K562 (cell line): ENCODE data around the gene DAZAP1. TPM values are rescaled to one million over a fixed set of nuclear protein-coding genes. Genes with fewer than 3 reads are reported as not detected.

Experiments used
- ATAC-seq: fragments of 200-7000 bp; cut with Tn5 transposase; 3 replicates; pipeline ENCODE4 v1.9.1; 2020; ENCODE audit warnings: moderate library complexity
- BruUV-seq: library from RNA; stranded (reverse); fragments of 400-500 nt; replicated peaks from 2 replicates; lab custom pipeline; 2021; lab: Mats Ljungman, UMichigan
- CTCF ChIA-PET: fragments of 300-600 bp; formaldehyde crosslinking; extraction: SDS; loops from one replicate; lab custom pipeline; 2021; ENCODE audit warnings: low intra/inter-chr PET ratio; lab: Yijun Ruan, JAX
- POLR2A ChIA-PET: fragments of 300-600, 350-650 bp; sonication (Branson Sonifier 250); formaldehyde crosslinking; extraction: SDS; loops from one replicate; lab custom pipeline; 2021; ENCODE audit warnings: antibody characterized with exemption, inconsistent platforms; lab: Yijun Ruan, JAX
- DNase-seq, 4 experiments: peaks; one replicate each; pipeline versions ENCODE4 v3.0.0 to v3.0.0-alpha.2; 2011 to 2018; ENCODE audit warnings: low spot score in 3 of 4, mixed read lengths in 3 of 4; ENCODE audit errors: extremely low read depth in 1 of 4
- FAIRE-seq: peaks from 2 replicates; lab custom pipeline; 2011; peaks lifted over from hg19 to GRCh38; lab: Jason Lieb, UNC
- H2AFZ ChIP-seq: 2 replicates; pipeline ENCODE4 v1.6.0; 2011; ENCODE audit warnings: low read depth, low read length, control low read depth, inconsistent platforms
- H3K27ac ChIP-seq: fragments of 200-600 bp; 3 replicates; pipeline ENCODE4 v1.8.0; 2011; ENCODE audit warnings: low read depth, mild to moderate bottlenecking, control low read depth, inconsistent platforms, low read length, moderate library complexity, mixed read lengths; ENCODE audit errors: extremely low read depth
- H3K27me3 ChIP-seq, 2 experiments: fragments of 300-600 bp in 1 of 2; 2 replicates in 1 of 2; 3 replicates in 1 of 2; pipeline versions ENCODE4 v1.6.0 to v1.8.0; 2011; ENCODE audit warnings: inconsistent platforms in 2 of 2, low read length in 2 of 2, mild to moderate bottlenecking in 1 of 2, mixed read lengths in 1 of 2, moderate library complexity in 1 of 2; ENCODE audit not compliant: control insufficient read depth in 2 of 2, insufficient read depth in 2 of 2
- H3K36me3 ChIP-seq: fragments of 300-600 bp; 3 replicates; pipeline ENCODE4 v1.8.0; 2011; ENCODE audit warnings: mild to moderate bottlenecking, low read length, inconsistent platforms; ENCODE audit not compliant: control insufficient read depth, insufficient read depth
- H3K4me1 ChIP-seq, 2 experiments: fragments of 200-600 bp in 1 of 2; replicated peaks in 1 of 2; 2 replicates in 1 of 2; 3 replicates in 1 of 2; pipeline versions ENCODE4 v1.5.1 to v1.8.0; 2011; ENCODE audit warnings: inconsistent platforms in 2 of 2, low read length in 2 of 2, mild to moderate bottlenecking in 1 of 2, mixed read lengths in 1 of 2, moderate library complexity in 1 of 2; ENCODE audit not compliant: control insufficient read depth in 2 of 2, insufficient read depth in 2 of 2
- H3K4me2 ChIP-seq: 2 replicates; pipeline ENCODE4 v1.6.1; 2011; ENCODE audit warnings: low read length, control low read depth, inconsistent platforms, mixed read lengths; ENCODE audit not compliant: insufficient read depth
- H3K4me3 ChIP-seq: fragments of 200-600 bp; sonication (generic), shearing (Covaris generic); 2 replicates; pipeline ENCODE4 v1.5.1; 2016; ENCODE audit warnings: control low read depth, inconsistent platforms
- H3K79me2 ChIP-seq: fragments of 200-600 bp; 3 replicates; pipeline ENCODE4 v1.8.0; 2011; ENCODE audit warnings: low read length, inconsistent platforms; ENCODE audit not compliant: control insufficient read depth, insufficient read depth
- H3K9ac ChIP-seq, 2 experiments: 2 replicates each; pipeline versions ENCODE4 v1.6.0 to v1.6.1; 2011; ENCODE audit warnings: low read depth in 2 of 2, low read length in 2 of 2, control low read depth in 1 of 2, inconsistent platforms in 1 of 2, mild to moderate bottlenecking in 1 of 2, mixed read lengths in 1 of 2; ENCODE audit not compliant: insufficient read depth in 1 of 2
- H3K9me1 ChIP-seq: one replicate; pipeline ENCODE4 v1.6.0; 2011; ENCODE audit warnings: inconsistent platforms, mild to moderate bottlenecking, low read length, moderate library complexity; ENCODE audit not compliant: control insufficient read depth, insufficient read depth
- H3K9me3 ChIP-seq: replicated peaks from 2 replicates; pipeline ENCODE4 v1.5.1; 2011; ENCODE audit warnings: low read depth, low read length, inconsistent platforms; ENCODE audit not compliant: control insufficient read depth, insufficient read depth
- H4K20me1 ChIP-seq: replicated peaks from 2 replicates; pipeline ENCODE4 v1.6.1; 2011; ENCODE audit warnings: low read length, inconsistent platforms, mixed read lengths; ENCODE audit not compliant: control insufficient read depth, insufficient read depth
- ESRRA ChIP-seq: fragments of 450-650 bp; IDR thresholded peaks from 2 replicates; pipeline ENCODE4 v1.6.1; 2014; ENCODE audit warnings: low read depth, mild to moderate bottlenecking, moderate library complexity, borderline replicate concordance
- ETV1 ChIP-seq: fragments of 450-650 bp; conservative IDR thresholded peaks from 2 replicates; pipeline ENCODE4 v1.6.1; 2016; ENCODE audit warnings: missing genetic modification characterization, control low read depth, low read depth, missing compliant biosample characterization
- L3MBTL2 ChIP-seq: fragments of 450-650 bp; IDR thresholded peaks from 2 replicates; pipeline ENCODE4 v1.6.1; 2016; ENCODE audit warnings: mild to moderate bottlenecking, moderate library complexity
- PRDM10 ChIP-seq: fragments of 450-650 bp; IDR thresholded peaks from 2 replicates; pipeline ENCODE4 v1.6.1; 2018; ENCODE audit not compliant: partially characterized antibody
- RB1 ChIP-seq: fragments of 450-650 bp; IDR thresholded peaks from 2 replicates; pipeline ENCODE4 v1.6.1; 2017; ENCODE audit warnings: low read depth, mild to moderate bottlenecking
- VEZF1 ChIP-seq: fragments of 200-800 bp; sonication (Bioruptor generic); IDR thresholded peaks from 2 replicates; pipeline ENCODE4 v1.6.1; 2017; ENCODE audit warnings: missing genetic modification characterization, missing compliant biosample characterization
- ZBTB33 ChIP-seq: sonication (generic); formaldehyde crosslinking; IDR thresholded peaks from 2 replicates; pipeline ENCODE4 v1.8.1; 2023; ENCODE audit warnings: mild to moderate bottlenecking, missing genetic modification reagents
- ZFX ChIP-seq: sonication (generic); formaldehyde crosslinking; IDR thresholded peaks from 2 replicates; pipeline ENCODE4 v1.8.0; 2022; ENCODE audit warnings: mild to moderate bottlenecking, missing genetic modification reagents, moderate library complexity
- ZNF347 ChIP-seq: fragments of 450-650 bp; formaldehyde crosslinking; IDR thresholded peaks from 2 replicates; pipeline ENCODE4 v1.4.0; 2020; ENCODE audit warnings: low read depth, mild to moderate bottlenecking, moderate library complexity
- WGBS: fragments of 100-300 bp; shearing (Covaris generic); methylation state at CpG from one replicate; pipeline ENCODE4 v1.1.6; 2016; ENCODE audit warnings: low coverage, mixed read lengths; ENCODE audit not compliant: insufficient coverage; ENCODE audit errors: missing lambda C conversion rate; 5-methylcytosine and 5-hydroxymethylcytosine counted together
- in situ Hi-C: fragments of 300-500 bp; cut with MboI; formaldehyde crosslinking; loops from 4 replicates; pipeline ENCODE4 v1.15.0; 2018; ENCODE audit warnings: inconsistent platforms, mixed read lengths
- intact Hi-C: fragments of 100-400 bp; cut with micrococcal nuclease; formaldehyde crosslinking; loops from 2 replicates; pipeline ENCODE4 v1.14.2; 2022
- polyA plus RNA-seq, 8 experiments: library from polyadenylated mRNA; depleted of rRNA in 4 of 8; stranded (reverse) in 5 of 8; unstranded in 3 of 8; fragments of >200 nt; fragmentation: Nextera tagmentation in 2 of 8; fragmentation: Illumina TruSeq in 1 of 8; extraction: Ambion mirVana in 2 of 8; extraction: Trizol in 1 of 8; gene quantifications; 2 replicates each; pipeline versions ENCODE4 v1.2.1 to v1.2.3, GENCODE V29; 2011 to 2014; ENCODE audit warnings: inconsistent platforms in 1 of 8, missing spikeins in 1 of 8
- total RNA-seq, 7 experiments: library from RNA; depleted of rRNA in 6 of 7; stranded (reverse); fragments of >200 nt in 6 of 7; fragmentation: Illumina TruSeq in 2 of 7; extraction: Trizol in 2 of 7; gene quantifications; 2 replicates each; pipeline versions ENCODE4 v1.2.1 to v1.2.3, GENCODE V29; 2011 to 2021; ENCODE audit warnings: low replicate concordance in 1 of 7

Gene DAZAP1
- total and polyA plus RNA-seq, 9 of the 15 experiments (the other 6 are each of a cell fraction or from before 2014, with no cell fraction given), result 10.8 to 289 (median 142) TPM

GRCh38 chr19:1366296-1366695 is 41.1 kb upstream of the DAZAP1 start:
- Histone ChIP-seq H3K4me1 (peaks cover 12 to 51% of the 10 kb centered on the region in 2 experiments), H3K79me2 (no peaks in the 10 kb centered on the region), H2AFZ (no peak overlapping the region), H3K9me3 (no peaks in the 10 kb centered on the region), H3K9ac (peak overlapping the region in 1 of 2 experiments; percentile 88; a peak in 2 of 4 replicates), H3K36me3 (peaks cover 92% of the 10 kb centered on the region), H3K4me3 (no peak overlapping the region), H3K27me3 (no peaks in the 10 kb centered on the region), H3K9me1 (no peaks in the 10 kb centered on the region), H3K4me2 (no peak overlapping the region; the same call in 1 of the 2 replicates), H4K20me1 (no peaks in the 10 kb centered on the region), H3K27ac (peak overlapping the region; percentile 40; the same call in 1 of the 3 replicates)
- ChIA-PET POLR2A (interaction anchor here (0.5 to 1.9 kb wide), 4 partner anchors 8 to 315 kb away, joined by 3 to 6 read pairs (median 4); no protein-coding TSS in a partner anchor), CTCF (no interaction called here)
- WGBS, result 85% methylated on average over 10 of the region's 10 CpGs
- in situ Hi-C loops (no loop called here), intact Hi-C loops (no loop called here)
- TF ChIP-seq VEZF1 (0 out of 2 replicates have a peak, but pooled peaks have one; percentile 8), ZBTB33 (CRISPR knock-in tag) (no peak), L3MBTL2 (no peak), ETV1 (tag) (no peak), RB1 (no peak), ESRRA (no peak), ZFX (CRISPR knock-in tag) (0 out of 2 replicates have a peak, but pooled peaks have one; percentile 42), PRDM10 (no peak), ZNF347 (CRISPR knock-in tag) (no peak)
- no peak for FAIRE-seq
- no peak; the same call in 2 of the 3 replicates for ATAC-seq
- BruUV-seq, result no TSS peak
- DNase-seq, result no peak
